ENCODE results near the gene CD99. TPM values are rescaled to one million over a fixed set of nuclear protein-coding genes. Genes with fewer than 3 reads are reported as not detected.
A peak's percentile ranks its signal among the peaks of the same experiment; 100 is the strongest.

Gene CD99
- total RNA-seq, 1 donor from 2014 or later = 102 TPM

DNA sequence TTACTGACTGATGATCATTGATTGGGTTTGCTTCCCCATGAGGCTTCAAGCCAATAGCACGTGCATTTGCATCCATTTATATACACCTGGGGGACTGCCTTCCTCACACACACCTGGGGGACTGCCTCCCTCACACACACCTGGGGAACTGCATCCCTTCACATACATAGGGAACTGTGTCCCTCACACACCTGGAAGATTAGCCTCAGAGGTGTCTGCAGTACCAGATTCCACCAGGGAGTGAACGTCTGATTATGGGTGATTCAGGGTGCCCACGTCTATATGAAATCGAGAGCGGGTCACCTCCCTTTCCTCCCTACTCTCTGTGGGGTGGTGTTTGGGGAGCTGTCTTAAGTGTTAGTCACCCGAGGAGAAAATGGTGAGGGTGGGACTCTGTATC is 16.9 kb downstream of the CD99 start:
- ATAC-seq (ENCODE audit: low read depth) (no peak), DNase-seq (no peak)
- ChIA-PET CTCF (no interaction called here), POLR2A (no interaction called here)
- no peaks in the 10 kb centered on the region for H3K27me3 Mint-ChIP-seq
- H3K27ac Mint-ChIP-seq = peak overlapping the region; percentile 93
- peaks cover 10% of the 10 kb centered on the region for H3K36me3 Mint-ChIP-seq (ENCODE audit: low read depth)
- intact Hi-C loops (cut with micrococcal nuclease) = loop anchor here (5.0 kb wide), 2 partner anchors 51 to 104 kb away; no protein-coding TSS in a partner anchor
- H3K9me3 Mint-ChIP-seq = no peaks in the 10 kb centered on the region
- H3K4me3 Mint-ChIP-seq = peak overlapping the region; percentile 69
- TF ChIP-seq, protein P1, sequence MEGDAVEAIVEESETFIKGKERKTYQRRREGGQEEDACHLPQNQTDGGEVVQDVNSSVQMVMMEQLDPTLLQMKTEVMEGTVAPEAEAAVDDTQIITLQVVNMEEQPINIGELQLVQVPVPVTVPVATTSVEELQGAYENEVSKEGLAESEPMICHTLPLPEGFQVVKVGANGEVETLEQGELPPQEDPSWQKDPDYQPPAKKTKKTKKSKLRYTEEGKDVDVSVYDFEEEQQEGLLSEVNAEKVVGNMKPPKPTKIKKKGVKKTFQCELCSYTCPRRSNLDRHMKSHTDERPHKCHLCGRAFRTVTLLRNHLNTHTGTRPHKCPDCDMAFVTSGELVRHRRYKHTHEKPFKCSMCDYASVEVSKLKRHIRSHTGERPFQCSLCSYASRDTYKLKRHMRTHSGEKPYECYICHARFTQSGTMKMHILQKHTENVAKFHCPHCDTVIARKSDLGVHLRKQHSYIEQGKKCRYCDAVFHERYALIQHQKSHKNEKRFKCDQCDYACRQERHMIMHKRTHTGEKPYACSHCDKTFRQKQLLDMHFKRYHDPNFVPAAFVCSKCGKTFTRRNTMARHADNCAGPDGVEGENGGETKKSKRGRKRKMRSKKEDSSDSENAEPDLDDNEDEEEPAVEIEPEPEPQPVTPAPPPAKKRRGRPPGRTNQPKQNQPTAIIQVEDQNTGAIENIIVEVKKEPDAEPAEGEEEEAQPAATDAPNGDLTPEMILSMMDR (IDR thresholded peaks at IDR 0.05) = no peak
- peaks cover 65% of the 10 kb centered on the region for H3K4me1 Mint-ChIP-seq

DNA sequence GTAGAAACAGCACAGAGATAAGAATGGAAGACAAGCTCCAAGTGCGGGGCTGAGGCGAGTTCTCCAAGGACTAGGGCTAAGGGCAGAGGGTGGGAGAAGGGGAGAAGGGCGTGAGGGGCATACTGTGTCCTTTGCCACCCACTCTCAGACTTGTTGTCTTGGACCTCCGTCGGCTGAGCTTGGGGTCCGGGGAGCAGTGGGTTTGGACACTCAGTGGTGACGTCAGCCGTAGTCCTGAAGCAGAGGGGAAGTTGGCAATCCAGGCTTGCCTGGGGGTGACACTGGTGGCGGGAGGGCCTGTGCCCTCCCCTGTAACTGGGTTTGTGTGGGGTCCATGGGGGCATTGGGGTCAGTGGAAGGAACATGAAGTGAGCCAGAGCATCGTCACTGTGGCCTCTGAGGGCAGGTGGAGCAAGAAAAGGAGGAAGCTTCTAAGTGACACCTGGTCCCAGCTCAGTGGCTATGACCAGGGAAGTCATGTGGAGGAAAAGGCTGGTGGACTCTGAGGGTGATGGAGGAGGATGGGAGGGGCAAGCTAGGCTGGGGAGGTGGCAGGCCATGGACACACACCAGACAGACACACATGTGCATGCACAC is 17.6 kb downstream of the CD99 start:
- DNase-seq (no peak), ATAC-seq (ENCODE audit: low read depth) (no peak)
- Mint-ChIP-seq H3K4me1 (peaks cover 61% of the 10 kb centered on the region), H3K27me3 (no peaks in the 10 kb centered on the region), H3K4me3 (peak overlapping the region; percentile 7), H3K36me3 (ENCODE audit: low read depth) (peaks cover 11% of the 10 kb centered on the region), H3K27ac (peak overlapping the region; percentile 93), H3K9me3 (no peaks in the 10 kb centered on the region)
- intact Hi-C loops (cut with micrococcal nuclease) = loop anchor here (5.0 kb wide), 2 partner anchors 51 to 104 kb away; no protein-coding TSS in a partner anchor
- POLR2A ChIA-PET = no interaction called here
- CTCF ChIA-PET = no interaction called here
- TF ChIP-seq, protein P1 (IDR thresholded peaks at IDR 0.05) = no peak

DNA sequence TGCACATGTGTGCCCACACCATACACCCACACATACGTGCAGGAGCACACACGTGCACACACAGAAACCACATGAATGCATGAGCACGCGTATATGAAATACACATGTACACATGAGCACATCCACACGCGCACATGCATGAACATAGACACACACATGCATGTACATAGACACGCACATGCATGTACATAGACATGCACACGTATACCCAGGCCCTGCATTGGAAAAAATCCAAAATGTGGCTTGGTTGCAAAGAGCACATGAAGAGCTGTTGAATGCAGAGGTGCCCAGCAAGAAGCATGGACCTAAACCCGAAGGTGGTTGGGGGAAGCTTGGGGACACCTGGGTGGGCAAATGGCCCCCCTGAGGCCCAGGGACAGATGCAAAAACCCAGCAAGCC is 18.5 kb downstream of the CD99 start:
- TF ChIP-seq, protein P1 (IDR thresholded peaks at IDR 0.05) = no peak
- ATAC-seq (ENCODE audit: low read depth) = no peak
- no peak overlapping the region for H3K4me3 Mint-ChIP-seq
- DNase-seq = no peak
- POLR2A ChIA-PET = no interaction called here
- peaks cover 16% of the 10 kb centered on the region for H3K36me3 Mint-ChIP-seq (ENCODE audit: low read depth)
- H3K27me3 Mint-ChIP-seq = no peaks in the 10 kb centered on the region
- intact Hi-C loops (cut with micrococcal nuclease) = loop anchor here (5.0 kb wide), 2 partner anchors 52 to 103 kb away; no protein-coding TSS in a partner anchor
- CTCF ChIA-PET = no interaction called here
- no peaks in the 10 kb centered on the region for H3K9me3 Mint-ChIP-seq
- H3K4me1 Mint-ChIP-seq = peaks cover 58% of the 10 kb centered on the region
- H3K27ac Mint-ChIP-seq = peak overlapping the region; percentile 84

DNA sequence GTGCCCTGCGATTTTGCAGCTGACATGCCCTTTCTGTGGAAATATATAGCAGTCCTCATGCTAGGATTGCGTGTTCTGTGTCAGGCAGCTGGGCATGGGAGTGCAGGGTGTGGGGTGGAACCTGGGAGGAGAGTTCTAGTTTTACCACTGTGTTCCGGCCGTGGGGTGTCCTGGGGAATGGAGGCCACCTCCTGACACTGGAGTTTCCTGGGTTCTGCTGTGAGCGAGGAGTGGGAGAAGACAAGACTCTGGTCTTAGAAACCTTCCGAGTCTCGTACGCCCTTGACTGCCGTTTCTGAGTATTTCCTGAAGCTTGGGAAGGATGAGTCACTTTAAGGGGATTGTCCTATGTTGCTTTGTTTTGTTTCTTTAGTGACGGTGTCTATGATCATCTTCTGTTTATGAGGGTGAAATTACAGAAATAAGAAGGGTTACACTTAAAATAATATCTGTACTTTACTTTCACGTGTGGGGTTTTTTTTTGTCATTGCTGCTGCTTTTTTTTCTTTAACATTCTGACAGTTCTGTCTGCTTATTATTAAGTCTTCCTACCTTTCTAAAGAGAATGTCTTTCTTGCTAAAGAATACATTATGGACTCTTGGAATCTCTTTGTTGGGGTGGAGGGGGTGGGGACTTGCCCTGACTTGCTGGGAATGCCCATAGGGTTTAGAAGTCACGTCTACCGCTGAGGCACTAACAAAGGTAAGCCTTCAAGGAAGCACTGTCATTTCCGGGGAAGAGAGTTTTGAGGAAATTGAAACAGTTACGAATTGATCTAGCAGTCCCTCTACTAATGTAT is 19.1 kb downstream of the CD99 start:
- ATAC-seq (ENCODE audit: low read depth) (no peak), DNase-seq (no peak)
- TF ChIP-seq, protein P1 (IDR thresholded peaks at IDR 0.05) = no peak
- H3K36me3 Mint-ChIP-seq (ENCODE audit: low read depth) = peaks cover 19% of the 10 kb centered on the region
- H3K4me3 Mint-ChIP-seq = peak overlapping the region; percentile 59
- peaks cover 62% of the 10 kb centered on the region for H3K4me1 Mint-ChIP-seq
- H3K27ac Mint-ChIP-seq = peak overlapping the region; percentile 84
- H3K9me3 Mint-ChIP-seq = no peaks in the 10 kb centered on the region
- intact Hi-C loops (cut with micrococcal nuclease) = no loop called here
- H3K27me3 Mint-ChIP-seq = no peaks in the 10 kb centered on the region
- POLR2A ChIA-PET = no interaction called here
- CTCF ChIA-PET = no interaction called here

DNA sequence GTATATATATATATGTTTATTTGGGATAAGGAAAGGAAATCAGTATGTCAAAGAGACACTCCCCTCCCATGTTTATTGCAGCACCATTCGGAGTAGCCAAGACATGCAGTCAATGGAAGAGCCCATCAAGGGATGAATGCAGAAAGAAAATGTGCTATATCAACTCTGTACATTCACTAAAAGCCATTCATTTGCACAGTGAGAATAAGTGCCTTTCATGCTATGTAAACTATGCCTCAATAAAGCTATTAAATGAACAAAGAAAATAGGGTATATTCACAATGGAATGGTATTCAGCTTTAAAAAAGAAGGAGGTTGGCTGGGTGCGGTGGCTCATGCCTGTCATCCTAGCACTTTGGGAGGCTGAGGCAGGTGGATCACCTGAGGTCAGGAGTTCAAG is 20.3 kb downstream of the CD99 start:
- ATAC-seq (ENCODE audit: low read depth) = no peak
- intact Hi-C loops (cut with micrococcal nuclease) = no loop called here
- no peaks in the 10 kb centered on the region for H3K9me3 Mint-ChIP-seq
- H3K27me3 Mint-ChIP-seq = no peaks in the 10 kb centered on the region
- CTCF ChIA-PET = no interaction called here
- TF ChIP-seq, protein P1 (IDR thresholded peaks at IDR 0.05) = no peak
- H3K4me1 Mint-ChIP-seq = peaks cover 54% of the 10 kb centered on the region
- DNase-seq = no peak
- no peak overlapping the region for H3K27ac Mint-ChIP-seq
- H3K4me3 Mint-ChIP-seq = no peak overlapping the region
- H3K36me3 Mint-ChIP-seq (ENCODE audit: low read depth) = peaks cover 27% of the 10 kb centered on the region
- POLR2A ChIA-PET = no interaction called here
